BLaER1 (cell line): ENCODE data around the gene SCLY.
A peak's percentile ranks its signal among the peaks of the same experiment; 100 is the strongest.

Experiments
- H3K27ac ChIP-seq: shearing (Covaris generic); formaldehyde crosslinking; 2 replicates; pipeline ENCODE4 v1.8.1; 2022
- H3K27me3 ChIP-seq: shearing (Covaris generic); formaldehyde crosslinking; 2 replicates; pipeline ENCODE4 v1.8.1; 2022
- H3K36me3 ChIP-seq: shearing (Covaris generic); formaldehyde crosslinking; 2 replicates; pipeline ENCODE4 v1.8.1; 2022
- H3K4me1 ChIP-seq: shearing (Covaris generic); formaldehyde crosslinking; 2 replicates; pipeline ENCODE4 v1.8.1; 2022
- H3K4me2 ChIP-seq: shearing (Covaris generic); formaldehyde crosslinking; 2 replicates; pipeline ENCODE4 v1.8.1; 2022
- H3K4me3 ChIP-seq: shearing (Covaris generic); formaldehyde crosslinking; 2 replicates; pipeline ENCODE4 v1.8.1; 2022
- H3K9ac ChIP-seq: shearing (Covaris generic); formaldehyde crosslinking; 2 replicates; pipeline ENCODE4 v1.8.1; 2022
- H3K9me3 ChIP-seq: shearing (Covaris generic); formaldehyde crosslinking; 2 replicates; pipeline ENCODE4 v1.8.1; 2022
- H4K20me1 ChIP-seq: shearing (Covaris generic); formaldehyde crosslinking; 2 replicates; pipeline ENCODE4 v1.8.1; 2022
- Cebpa-rat ChIP-seq: shearing (Covaris generic); IDR thresholded peaks from 2 replicates; pipeline ENCODE4 v1.8.1; 2022

SCLY gene

GRCh38 chr2:238138331-238139195, 77.8 kb downstream of the SCLY start, which contains the start of gene KLHL30:
TSS of gene KLHL30 (plus strand) at chr2:238138668. CDS start at chr2:238140755, 2,087 bp downstream.
- H3K4me3 ChIP-seq: peak within 1 kb of the TSS; percentile 61
- peaks cover 83% of the 10 kb centered on the region for H3K4me1 ChIP-seq
- no peaks in the 10 kb centered on the region for H3K9me3 ChIP-seq
- H3K27me3 ChIP-seq: no peaks in the 10 kb centered on the region
- H3K4me2 ChIP-seq: peak within 1 kb of the TSS; percentile 97
- TF ChIP-seq Cebpa-rat: no peak
- no peaks in the 10 kb centered on the region for H4K20me1 ChIP-seq
- peak within 1 kb of the TSS; percentile 91 for H3K27ac ChIP-seq
- H3K9ac ChIP-seq: peak within 1 kb of the TSS; percentile 83
- H3K36me3 ChIP-seq: peaks cover 20% of the 10 kb centered on the region

GRCh38 chr2:238139196-238140039, 78.6 kb downstream of the SCLY start:
- H3K4me2 ChIP-seq: peak overlapping the region; percentile 97
- H3K4me1 ChIP-seq: peaks cover 83% of the 10 kb centered on the region
- peak overlapping the region; percentile 61 for H3K4me3 ChIP-seq
- H3K27me3 ChIP-seq: no peaks in the 10 kb centered on the region
- peak overlapping the region; percentile 91 for H3K27ac ChIP-seq
- no peak for TF ChIP-seq Cebpa-rat
- peaks cover 20% of the 10 kb centered on the region for H3K36me3 ChIP-seq
- no peaks in the 10 kb centered on the region for H3K9me3 ChIP-seq
- no peaks in the 10 kb centered on the region for H4K20me1 ChIP-seq
- H3K9ac ChIP-seq: peak overlapping the region; percentile 83

- peak overlapping the region; percentile 97 for H3K4me2 ChIP-seq
- H3K9me3 ChIP-seq: no peaks in the 10 kb centered on the region
- TF ChIP-seq Cebpa-rat: no peak
- no peaks in the 10 kb centered on the region for H3K27me3 ChIP-seq
- H3K36me3 ChIP-seq: peaks cover 20% of the 10 kb centered on the region
- H3K4me3 ChIP-seq: no peak overlapping the region
- H4K20me1 ChIP-seq: no peaks in the 10 kb centered on the region
- H3K27ac ChIP-seq: no peak overlapping the region; the same call in 1 of the 2 replicates
- peaks cover 89% of the 10 kb centered on the region for H3K4me1 ChIP-seq
- no peak overlapping the region for H3K9ac ChIP-seq
Measured at GRCh38 chr2:238140040-238140439, 79.2 kb downstream of the SCLY start.

- no peak for TF ChIP-seq Cebpa-rat
- H3K4me1 ChIP-seq: peaks cover 97% of the 10 kb centered on the region
- H3K36me3 ChIP-seq: peaks cover 20% of the 10 kb centered on the region
- no peak overlapping the region for H3K9ac ChIP-seq
- no peaks in the 10 kb centered on the region for H3K27me3 ChIP-seq
- H4K20me1 ChIP-seq: no peaks in the 10 kb centered on the region
- H3K27ac ChIP-seq: 0 out of 2 replicates have a peak overlapping the region, but pooled peaks have one; percentile 41
- H3K4me2 ChIP-seq: peak overlapping the region; percentile 97
- H3K9me3 ChIP-seq: no peaks in the 10 kb centered on the region
- H3K4me3 ChIP-seq: no peak overlapping the region
Measured at GRCh38 chr2:238140721-238141540, 80.1 kb downstream of the SCLY start.

GRCh38 chr2:238141541-238142318, 80.9 kb downstream of the SCLY start:
- no peaks in the 10 kb centered on the region for H3K27me3 ChIP-seq
- H3K36me3 ChIP-seq: peaks cover 20% of the 10 kb centered on the region
- H3K27ac ChIP-seq: peak overlapping the region; percentile 41
- H3K4me2 ChIP-seq: peak overlapping the region; percentile 97
- peaks cover 100% of the 10 kb centered on the region for H3K4me1 ChIP-seq
- no peak overlapping the region for H3K4me3 ChIP-seq
- H3K9ac ChIP-seq: peak overlapping the region; percentile 14; the same call in 1 of the 2 replicates
- no peak for TF ChIP-seq Cebpa-rat
- H3K9me3 ChIP-seq: no peaks in the 10 kb centered on the region
- no peaks in the 10 kb centered on the region for H4K20me1 ChIP-seq

- Histone ChIP-seq H3K4me3 (no peak overlapping the region), H3K4me1 (peaks cover 100% of the 10 kb centered on the region), H3K9me3 (no peaks in the 10 kb centered on the region), H3K4me2 (peak overlapping the region; percentile 97), H3K27ac (peak overlapping the region; percentile 69), H4K20me1 (no peaks in the 10 kb centered on the region), H3K9ac (peak overlapping the region; percentile 14; the same call in 1 of the 2 replicates), H3K27me3 (no peaks in the 10 kb centered on the region), H3K36me3 (peaks cover 20% of the 10 kb centered on the region)
- no peak for TF ChIP-seq Cebpa-rat
Measured at GRCh38 chr2:238142382-238143205, 81.8 kb downstream of the SCLY start.

GRCh38 chr2:238143239-238143951, 82.6 kb downstream of the SCLY start:
- H3K27me3 ChIP-seq: no peaks in the 10 kb centered on the region
- H3K4me1 ChIP-seq: peaks cover 92% of the 10 kb centered on the region
- no peak for TF ChIP-seq Cebpa-rat
- H4K20me1 ChIP-seq: no peaks in the 10 kb centered on the region
- peak overlapping the region; percentile 97 for H3K4me2 ChIP-seq
- H3K4me3 ChIP-seq: no peak overlapping the region
- H3K9me3 ChIP-seq: no peaks in the 10 kb centered on the region
- H3K27ac ChIP-seq: peak overlapping the region; percentile 69
- H3K9ac ChIP-seq: peak overlapping the region; percentile 28; the same call in 1 of the 2 replicates
- H3K36me3 ChIP-seq: peaks cover 20% of the 10 kb centered on the region
